Glutamatergic neuron (in vitro differentiated cells): ENCODE data around the gene MVB12B. TPM values are rescaled to one million over a fixed set of nuclear protein-coding genes. Genes with fewer than 3 reads are reported as not detected.

Experiments used
- DNase-seq: peaks from one replicate; pipeline ENCODE4 v3.0.0; 2022
- H3K27ac Mint-ChIP-seq: one replicate; pipeline ENCODE4 v1.8.0; 2020; ENCODE audit warnings: mild to moderate bottlenecking, mixed read lengths, inconsistent platforms; ENCODE audit not compliant: unreplicated experiment
- H3K27me3 Mint-ChIP-seq: one replicate; pipeline ENCODE4 v1.8.0; 2020; ENCODE audit warnings: mild to moderate bottlenecking, moderate library complexity, mixed read lengths, inconsistent platforms; ENCODE audit not compliant: unreplicated experiment
- H3K36me3 Mint-ChIP-seq: one replicate; pipeline ENCODE4 v1.8.0; 2020; ENCODE audit warnings: mild to moderate bottlenecking, mixed read lengths, inconsistent platforms; ENCODE audit not compliant: unreplicated experiment
- H3K4me1 Mint-ChIP-seq: one replicate; pipeline ENCODE4 v1.8.0; 2020; ENCODE audit warnings: mild to moderate bottlenecking, low read depth, mixed read lengths, inconsistent platforms; ENCODE audit not compliant: unreplicated experiment
- H3K4me3 Mint-ChIP-seq: one replicate; pipeline ENCODE4 v1.8.0; 2020; ENCODE audit warnings: mild to moderate bottlenecking, mixed read lengths, inconsistent platforms; ENCODE audit not compliant: unreplicated experiment
- H3K9me3 Mint-ChIP-seq: one replicate; pipeline ENCODE4 v1.8.0; 2020; ENCODE audit warnings: mild to moderate bottlenecking, moderate library complexity, mixed read lengths, inconsistent platforms; ENCODE audit not compliant: unreplicated experiment
- CTCF ChIP-seq: fragments of 200-600 bp; sonication (generic); IDR thresholded peaks from one replicate; pipeline ENCODE4 v1.5.0; 2021; ENCODE audit not compliant: partially characterized antibody, unreplicated experiment
- total RNA-seq: library from RNA; stranded (reverse); fragmentation: NEBNext Ultra II Directional; extraction: Animal tissue kit (Norgen Biotek cat#: 25700); gene quantifications from one replicate; pipeline ENCODE4 v1.2.1, GENCODE V29; 2021; ENCODE audit not compliant: unreplicated experiment

MVB12B gene
- total RNA-seq, 1 donor from 2014 or later: 41.1 TPM

DNA sequence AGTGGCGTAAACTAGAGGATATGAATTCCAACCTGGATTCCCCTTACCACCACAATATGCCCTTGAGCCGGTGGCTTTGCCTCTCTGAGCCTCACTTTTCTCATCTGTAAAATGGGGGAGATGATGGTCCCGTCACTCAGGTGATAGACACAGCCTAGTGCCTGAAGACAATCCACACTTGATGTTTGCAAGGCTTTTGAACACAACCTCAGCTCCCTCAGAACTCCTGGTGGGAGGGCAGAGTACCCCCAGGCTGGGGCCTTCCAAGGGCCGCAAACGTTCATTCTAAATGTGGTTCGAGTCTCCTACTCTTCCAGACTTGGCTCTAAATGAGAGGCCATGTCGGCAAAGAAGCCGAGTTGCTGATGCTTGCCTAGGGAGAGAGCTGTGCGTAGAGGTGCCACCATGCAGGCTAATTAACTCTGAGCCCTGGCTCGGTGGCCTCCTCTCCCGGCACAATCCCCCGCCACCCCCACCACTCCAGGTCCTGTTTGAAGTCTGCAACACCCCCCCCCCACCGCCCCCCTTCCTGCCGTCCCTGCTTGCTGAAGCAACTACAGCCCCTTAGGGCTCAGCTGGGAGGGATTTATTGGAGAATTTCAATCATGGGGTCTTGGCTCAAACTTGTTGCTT, 189.4 kb downstream of the MVB12B start:
- peaks cover 6% of the 10 kb centered on the region for H3K9me3 Mint-ChIP-seq
- peaks cover 6% of the 10 kb centered on the region for H3K27me3 Mint-ChIP-seq
- no peak overlapping the region for H3K27ac Mint-ChIP-seq
- H3K36me3 Mint-ChIP-seq: no peaks in the 10 kb centered on the region
- DNase-seq: no peak
- TF ChIP-seq CTCF: no peak
- H3K4me3 Mint-ChIP-seq: no peak overlapping the region
- peaks cover 25% of the 10 kb centered on the region for H3K4me1 Mint-ChIP-seq

GRCh38 chr9:126516561-126516935, 189.9 kb downstream of the MVB12B start:
- Mint-ChIP-seq H3K4me1 (peaks cover 27% of the 10 kb centered on the region), H3K9me3 (peaks cover 6% of the 10 kb centered on the region), H3K27me3 (peaks cover 6% of the 10 kb centered on the region), H3K36me3 (no peaks in the 10 kb centered on the region), H3K4me3 (no peak overlapping the region), H3K27ac (no peak overlapping the region)
- no peak for TF ChIP-seq CTCF
- DNase-seq: no peak

GRCh38 chr9:126516936-126517832, 190.6 kb downstream of the MVB12B start:
- Mint-ChIP-seq H3K27me3 (peaks cover 6% of the 10 kb centered on the region), H3K4me1 (peaks cover 28% of the 10 kb centered on the region), H3K4me3 (peak overlapping the region; percentile 39), H3K36me3 (no peaks in the 10 kb centered on the region), H3K27ac (no peak overlapping the region), H3K9me3 (peaks cover 6% of the 10 kb centered on the region)
- no peak for TF ChIP-seq CTCF
- peak; percentile 74 for DNase-seq

- Mint-ChIP-seq H3K4me3 (no peak overlapping the region), H3K4me1 (peaks cover 28% of the 10 kb centered on the region), H3K27me3 (peaks cover 7% of the 10 kb centered on the region), H3K36me3 (no peaks in the 10 kb centered on the region), H3K9me3 (peaks cover 6% of the 10 kb centered on the region), H3K27ac (no peak overlapping the region)
- DNase-seq: no peak
- no peak for TF ChIP-seq CTCF
Measured at GRCh38 chr9:126517833-126518356, 191.3 kb downstream of the MVB12B start.
